ENCODE measurements around the gene CPN2. TPM values are rescaled to one million over a fixed set of nuclear protein-coding genes. Genes with fewer than 3 reads are reported as not detected.

The CPN2 gene
- total RNA-seq, 1 experiment from 2014 or later, result not detected

- H3K9me3 Mint-ChIP-seq, result peaks cover 0 to 5% of the 10 kb centered on the region in 2 experiments
- Histone ChIP-seq H3K79me2 (ENCODE audit: insufficient read depth, low read length) (no peaks in the 10 kb centered on the region), H3K79me1 (ENCODE audit: insufficient read depth, low read depth, low read length, poor library complexity, severe bottlenecking) (no peaks in the 10 kb centered on the region), H3K9ac (ENCODE audit: extremely low read depth, insufficient read length, low read length) (no peak overlapping the region), H4K20me1 (ENCODE audit: control insufficient read depth, insufficient read depth, insufficient read length) (peaks cover 5% of the 10 kb centered on the region), H3K23ac (ENCODE audit: insufficient read length, low read depth, low read length) (no peak overlapping the region), H3K23me2 (ENCODE audit: insufficient read length, low read depth, low read length, poor library complexity, severe bottlenecking) (no peaks in the 10 kb centered on the region), H3K9me3 (ENCODE audit: control insufficient read depth, low read depth, low read length) (no peaks in the 10 kb centered on the region), H3K14ac (ENCODE audit: insufficient read depth, low read length) (no peak overlapping the region), H3K27me3 (ENCODE audit: insufficient read depth, low read length) (peaks cover 9% of the 10 kb centered on the region; the same call in 1 of the 2 replicates), H3K4me2 (ENCODE audit: insufficient read depth, insufficient read length, low read length) (no peak overlapping the region), H3K27ac (ENCODE audit: insufficient read length, low read depth, low read length) (no peak overlapping the region), H3K4me1 (ENCODE audit: insufficient read depth, low read length) (no peaks in the 10 kb centered on the region), H2BK15ac (ENCODE audit: low read depth, low read length) (no peak overlapping the region), H4K91ac (ENCODE audit: insufficient read length, low read depth, low read length) (no peak overlapping the region), H3T11ph (ENCODE audit: low read length) (no peak overlapping the region), H4K5ac (ENCODE audit: insufficient read length, low read depth, low read length) (no peak overlapping the region), H3K4ac (ENCODE audit: low read depth, low read length) (no peak overlapping the region), H2BK5ac (ENCODE audit: insufficient read length, low read length) (no peak overlapping the region), H2BK20ac (ENCODE audit: low read depth, low read length, poor library complexity, severe bottlenecking) (no peak overlapping the region), H2AK5ac (ENCODE audit: insufficient read length, low read length) (no peak overlapping the region), H2AFZ (ENCODE audit: low read length) (no peak overlapping the region), H3K18ac (ENCODE audit: insufficient read length, low read depth, low read length) (no peak overlapping the region), H3K56ac (ENCODE audit: insufficient read length, low read depth, low read length) (no peak overlapping the region), H4K8ac (replicated peaks; ENCODE audit: insufficient read length, low read depth, low read length) (no peak overlapping the region), H2BK120ac (ENCODE audit: low read depth, low read length, poor library complexity, severe bottlenecking) (no peak overlapping the region), H2BK12ac (ENCODE audit: insufficient read length, low read depth, low read length) (no peak overlapping the region)
- no peak for TF ChIP-seq CTCF (conservative IDR thresholded peaks at IDR 0.05)
- H3K4me1 Mint-ChIP-seq, result peaks cover 10 to 19% of the 10 kb centered on the region in 2 experiments
- H3K36me3 Mint-ChIP-seq (ENCODE audit: insufficient read depth in 1 of 3, low read depth in 3 of 3), result no peaks in the 10 kb centered on the region; a peak in 1 of 7 replicates
- H3K27ac Mint-ChIP-seq, result no peak overlapping the region
- no CpG with 5 or more reads among the region's 27 CpGs for WGBS (ENCODE audit: extremely low coverage, insufficient read length, low lambda C conversion rate)
- H3K27me3 Mint-ChIP-seq (ENCODE audit: low read depth), result peaks cover 31% of the 10 kb centered on the region
- DNase-seq, result peak; percentile 35
- peak overlapping the region in 1 of 2 experiments; percentile 61; a peak in 2 of 5 replicates for H3K4me3 Mint-ChIP-seq
Observed at GRCh38 chr3:194328053-194328657, 23.0 kb downstream of the CPN2 start.

Data from H9 (cell line).